Peyer's patch (tissue), 4 donors: ENCODE data around the gene TEX29. TPM values are rescaled to one million over a fixed set of nuclear protein-coding genes. Genes with fewer than 3 reads are reported as not detected.

Experiments
- DNase-seq, 3 donors: peaks; one replicate each; pipeline ENCODE4 v3.0.0-alpha.2; 2017 to 2019
- H3K27ac ChIP-seq, 4 donors: fragments of 200-600 bp; sonication (generic); one replicate each; pipeline ENCODE4 v1.5.1; 2016 to 2019
- H3K27me3 ChIP-seq, 2 donors: fragments of 200-600 bp; sonication (generic); one replicate each; pipeline ENCODE4 v1.5.1; 2019
- H3K36me3 ChIP-seq, 3 donors: fragments of 200-600 bp; sonication (generic); one replicate each; pipeline ENCODE4 v1.5.1; 2016 to 2019
- H3K4me1 ChIP-seq, 4 donors: fragments of 200-600 bp; sonication (generic); one replicate each; pipeline ENCODE4 v1.5.1; 2016 to 2019
- H3K4me3 ChIP-seq, 4 donors: fragments of 200-600 bp; sonication (generic); 1 replicate in 3 of 4; 2 replicates in 1 of 4; pipeline ENCODE4 v1.5.1; 2016 to 2019; ENCODE audit warnings: mild to moderate bottlenecking in 1 of 4
- H3K9me3 ChIP-seq, 4 donors: fragments of 200-600 bp; sonication (generic); one replicate each; pipeline ENCODE4 v1.5.1; 2016 to 2019; ENCODE audit warnings: mild to moderate bottlenecking in 1 of 4
- POLR2A ChIP-seq, 2 donors: fragments of 450-650 bp; IDR thresholded peaks; one replicate each; pipeline ENCODE4 v1.5.1; 2017; ENCODE audit warnings: antibody characterized with exemption in 2 of 2, mild to moderate bottlenecking in 2 of 2, moderate library complexity in 2 of 2
- total RNA-seq, 4 donors: library from RNA; depleted of rRNA; stranded (reverse); fragments of >200 nt; gene quantifications; one replicate each; pipeline ENCODE4 v1.1.0, GENCODE V29; 2016
- TF ChIP-seq, protein P1 (sequence below), 6 experiments: fragments of 450-650 bp in 4 of 6; fragments of 200-600 bp in 2 of 6; sonication (generic) in 1 of 6; IDR thresholded peaks; one replicate each; pipeline ENCODE4 v1.5.1; 2017 to 2019; ENCODE audit warnings: antibody characterized with exemption in 6 of 6, mild to moderate bottlenecking in 3 of 6, moderate library complexity in 1 of 6

Gene TEX29
- total RNA-seq, 4 donors from 2014 or later: not detected

- no peak for DNase-seq
- no peaks in the 10 kb centered on the region for H3K36me3 ChIP-seq
- no peaks in the 10 kb centered on the region for H3K4me1 ChIP-seq
- H3K27me3 ChIP-seq: no peaks in the 10 kb centered on the region
- TF ChIP-seq, protein P1, sequence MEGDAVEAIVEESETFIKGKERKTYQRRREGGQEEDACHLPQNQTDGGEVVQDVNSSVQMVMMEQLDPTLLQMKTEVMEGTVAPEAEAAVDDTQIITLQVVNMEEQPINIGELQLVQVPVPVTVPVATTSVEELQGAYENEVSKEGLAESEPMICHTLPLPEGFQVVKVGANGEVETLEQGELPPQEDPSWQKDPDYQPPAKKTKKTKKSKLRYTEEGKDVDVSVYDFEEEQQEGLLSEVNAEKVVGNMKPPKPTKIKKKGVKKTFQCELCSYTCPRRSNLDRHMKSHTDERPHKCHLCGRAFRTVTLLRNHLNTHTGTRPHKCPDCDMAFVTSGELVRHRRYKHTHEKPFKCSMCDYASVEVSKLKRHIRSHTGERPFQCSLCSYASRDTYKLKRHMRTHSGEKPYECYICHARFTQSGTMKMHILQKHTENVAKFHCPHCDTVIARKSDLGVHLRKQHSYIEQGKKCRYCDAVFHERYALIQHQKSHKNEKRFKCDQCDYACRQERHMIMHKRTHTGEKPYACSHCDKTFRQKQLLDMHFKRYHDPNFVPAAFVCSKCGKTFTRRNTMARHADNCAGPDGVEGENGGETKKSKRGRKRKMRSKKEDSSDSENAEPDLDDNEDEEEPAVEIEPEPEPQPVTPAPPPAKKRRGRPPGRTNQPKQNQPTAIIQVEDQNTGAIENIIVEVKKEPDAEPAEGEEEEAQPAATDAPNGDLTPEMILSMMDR (IDR thresholded peaks at IDR 0.05): no peak
- no peak for TF ChIP-seq POLR2A (IDR thresholded peaks at IDR 0.05)
- no peak overlapping the region for H3K4me3 ChIP-seq
- H3K27ac ChIP-seq: no peak overlapping the region
- no peaks in the 10 kb centered on the region for H3K9me3 ChIP-seq
Measured at GRCh38 chr13:111336666-111337065, 16.2 kb downstream of the TEX29 start.

DNA sequence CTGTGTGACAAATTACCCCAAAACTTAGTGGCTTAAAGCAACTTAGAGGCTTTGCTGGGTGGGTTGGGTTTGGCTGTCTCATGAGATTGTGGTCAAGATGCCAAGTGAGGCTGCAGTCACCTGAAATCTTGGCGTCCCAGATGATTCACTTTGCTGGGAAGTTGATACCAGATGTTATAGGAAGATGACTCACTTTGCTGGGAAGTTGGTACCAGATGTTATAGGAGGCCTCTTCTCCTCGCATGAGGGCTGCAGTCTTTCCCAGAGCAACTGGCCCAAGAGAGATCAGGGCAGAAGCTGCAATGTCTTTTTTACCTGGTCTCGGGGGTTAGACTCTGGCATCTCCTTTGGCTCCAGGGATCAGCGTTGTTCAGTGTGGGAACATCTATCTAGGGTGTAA is 16.8 kb downstream of the TEX29 start:
- H3K27ac ChIP-seq: no peak overlapping the region
- TF ChIP-seq, protein P1 (IDR thresholded peaks at IDR 0.05): no peak
- no peak for TF ChIP-seq POLR2A (IDR thresholded peaks at IDR 0.05)
- no peaks in the 10 kb centered on the region for H3K4me1 ChIP-seq
- H3K27me3 ChIP-seq: no peaks in the 10 kb centered on the region
- no peak for DNase-seq
- H3K4me3 ChIP-seq: no peak overlapping the region
- H3K9me3 ChIP-seq: no peaks in the 10 kb centered on the region
- H3K36me3 ChIP-seq: no peaks in the 10 kb centered on the region

DNA sequence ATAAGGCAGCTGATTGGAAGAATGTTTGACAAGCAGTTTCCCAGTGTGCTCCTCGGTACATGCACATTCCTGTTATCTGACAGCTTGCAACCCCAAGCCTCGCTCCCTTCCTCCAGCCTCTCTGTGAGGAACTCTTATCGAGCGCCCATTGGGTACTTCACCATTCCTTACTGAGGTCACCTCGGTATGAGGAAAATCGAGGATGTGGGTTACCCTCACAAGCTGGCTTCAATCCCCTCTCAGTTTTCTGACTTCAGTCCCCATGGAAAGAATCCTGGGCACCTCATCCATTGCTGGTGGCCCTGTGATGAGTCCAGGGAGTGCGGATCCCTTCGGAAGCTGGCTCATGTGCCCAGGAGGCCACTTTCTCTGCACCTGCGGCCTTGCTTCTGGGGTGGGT is 17.3 kb downstream of the TEX29 start:
- no peaks in the 10 kb centered on the region for H3K4me1 ChIP-seq
- H3K27me3 ChIP-seq: no peaks in the 10 kb centered on the region
- no peak for TF ChIP-seq POLR2A (IDR thresholded peaks at IDR 0.05)
- TF ChIP-seq, protein P1 (IDR thresholded peaks at IDR 0.05): no peak
- H3K27ac ChIP-seq: no peak overlapping the region
- no peaks in the 10 kb centered on the region for H3K9me3 ChIP-seq
- H3K36me3 ChIP-seq: no peaks in the 10 kb centered on the region
- DNase-seq: no peak
- H3K4me3 ChIP-seq: no peak overlapping the region

- no peaks in the 10 kb centered on the region for H3K9me3 ChIP-seq
Measured at GRCh38 chr13:111338841-111339240, 18.4 kb downstream of the TEX29 start.

GRCh38 chr13:111339366-111340143 is 19.1 kb downstream of the TEX29 start:
- no peak overlapping the region for H3K27ac ChIP-seq
- no peaks in the 10 kb centered on the region for H3K4me1 ChIP-seq
- no peak overlapping the region for H3K4me3 ChIP-seq
- TF ChIP-seq POLR2A (IDR thresholded peaks at IDR 0.05): no peak
- TF ChIP-seq, protein P1 (IDR thresholded peaks at IDR 0.05): no peak
- no peaks in the 10 kb centered on the region for H3K9me3 ChIP-seq
- no peaks in the 10 kb centered on the region for H3K36me3 ChIP-seq
- no peaks in the 10 kb centered on the region for H3K27me3 ChIP-seq
- DNase-seq: no peak

More at GRCh38 chr13:111338841-111339240, 18.4 kb downstream of the TEX29 start:
- TF ChIP-seq, protein P1 (IDR thresholded peaks at IDR 0.05): no peak
- TF ChIP-seq POLR2A (IDR thresholded peaks at IDR 0.05): no peak
- Histone ChIP-seq H3K27me3 (no peaks in the 10 kb centered on the region), H3K27ac (no peak overlapping the region), H3K4me1 (no peaks in the 10 kb centered on the region), H3K4me3 (no peak overlapping the region), H3K36me3 (no peaks in the 10 kb centered on the region)
- no peak for DNase-seq
